HCT116 (cell line): ENCODE measurements around the gene TMEM242. TPM values are rescaled to one million over a fixed set of nuclear protein-coding genes. Genes with fewer than 3 reads are reported as not detected.

Experiments
- ATAC-seq: fragments of 200-7000 bp; cut with Tn5 transposase; 2 replicates; pipeline ENCODE4 v1.9.1; 2020; ENCODE audit warnings: mild to moderate bottlenecking, moderate library complexity
- BruUV-seq: library from RNA; stranded (reverse); fragments of 400-500 nt; replicated peaks from 2 replicates; lab custom pipeline; 2021; lab: Mats Ljungman, UMichigan
- CTCF ChIA-PET: fragments of 300-600 bp; sonication (Branson Sonifier 250); formaldehyde crosslinking; loops from one replicate; lab custom pipeline; 2021; ENCODE audit warnings: antibody characterized with exemption; lab: Charles Lee
- POLR2A ChIA-PET: fragments of 300-600, 350-600 bp; sonication (Branson Sonifier 250); formaldehyde crosslinking; loops from one replicate; lab custom pipeline; 2021; ENCODE audit warnings: antibody characterized with exemption; lab: Charles Lee
- RAD21 ChIA-PET, 2 experiments: fragments of 300-600 bp; sonication (Branson Sonifier 250); formaldehyde crosslinking; loops; one replicate each; lab custom pipeline; 2023; ENCODE audit warnings: low total read pairs in 2 of 2; ENCODE audit not compliant: uncharacterized antibody in 2 of 2, unreplicated experiment in 2 of 2, low non-redundant PET in 1 of 2; lab: Charles Lee
- DNase-seq: peaks from one replicate; pipeline ENCODE4 v3.0.0-alpha.2; 2010; ENCODE audit warnings: low read depth, low spot score
- H2AFZ ChIP-seq: fragments of 200-600 bp; shearing (Covaris generic), sonication (generic); 2 replicates; pipeline ENCODE4 v1.6.1; 2017; ENCODE audit warnings: low read depth, mixed run types, mixed read lengths, antibody characterized with exemption, low read length; ENCODE audit not compliant: poor library complexity, severe bottlenecking
- H3K27ac ChIP-seq: 2 replicates; pipeline ENCODE4 v1.5.1; 2012; ENCODE audit warnings: low read depth, low read length
- H3K27me3 ChIP-seq: fragments of 200-600 bp; sonication (generic); 2 replicates; pipeline ENCODE4 v1.6.1; 2016; ENCODE audit warnings: mixed run types, low read length, mixed read lengths; ENCODE audit not compliant: insufficient read depth
- H3K36me3 ChIP-seq, 2 experiments: fragments of 200-500 bp in 1 of 2; fragments of 200-600 bp in 1 of 2; sonication (Bioruptor generic) in 1 of 2; sonication (generic) in 1 of 2; 2 replicates each; pipeline versions ENCODE4 v1.5.1 to v1.6.1; 2014 to 2016; ENCODE audit warnings: low read length in 2 of 2, inconsistent platforms in 1 of 2, mixed read lengths in 1 of 2, mixed run types in 1 of 2; ENCODE audit not compliant: insufficient read depth in 2 of 2, control insufficient read depth in 1 of 2
- H3K4me1 ChIP-seq, 2 experiments: fragments of 200-600 bp in 1 of 2; sonication (generic) in 1 of 2; 2 replicates each; pipeline versions ENCODE4 v1.5.1 to v1.6.1; 2012 to 2017; ENCODE audit warnings: low read length in 2 of 2, inconsistent platforms in 1 of 2, mild to moderate bottlenecking in 1 of 2, mixed read lengths in 1 of 2, mixed run types in 1 of 2, moderate library complexity in 1 of 2; ENCODE audit not compliant: insufficient read depth in 2 of 2, control insufficient read depth in 1 of 2
- H3K4me2 ChIP-seq: fragments of 200-600 bp; sonication (generic); 2 replicates; pipeline ENCODE4 v1.6.1; 2017; ENCODE audit warnings: mixed run types, low read length, mixed read lengths
- H3K4me3 ChIP-seq, 2 experiments: fragments of 200-600 bp in 1 of 2; sonication (generic) in 1 of 2; replicated peaks in 1 of 2; 2 replicates each; pipeline ENCODE4 v1.5.1; 2011 to 2016; ENCODE audit warnings: low read length in 2 of 2, control low read depth in 1 of 2, low read depth in 1 of 2, mild to moderate bottlenecking in 1 of 2, mixed read lengths in 1 of 2, mixed run types in 1 of 2
- H3K79me2 ChIP-seq: fragments of 200-600 bp; sonication (generic); 2 replicates; pipeline ENCODE4 v1.6.1; 2017; ENCODE audit warnings: mild to moderate bottlenecking, mixed run types, low read length, moderate library complexity, mixed read lengths; ENCODE audit not compliant: insufficient read depth
- H3K9ac ChIP-seq: fragments of 200-600 bp; sonication (generic); 2 replicates; pipeline ENCODE4 v1.6.1; 2016; ENCODE audit warnings: low read length, mixed read lengths
- H3K9me2 ChIP-seq: fragments of 200-600 bp; sonication (generic), shearing (Covaris generic); 2 replicates; pipeline ENCODE4 v1.6.1; 2017; ENCODE audit warnings: mixed run types, mild to moderate bottlenecking, moderate library complexity; ENCODE audit not compliant: insufficient read depth
- H3K9me3 ChIP-seq, 2 experiments: fragments of 200-500 bp in 1 of 2; fragments of 200-600 bp in 1 of 2; sonication (Bioruptor generic) in 1 of 2; sonication (generic) in 1 of 2; 2 replicates each; pipeline ENCODE4 v1.6.1; 2014 to 2017; ENCODE audit warnings: low read length in 2 of 2, mixed read lengths in 2 of 2, inconsistent platforms in 1 of 2, low read depth in 1 of 2, mild to moderate bottlenecking in 1 of 2, mixed run types in 1 of 2, moderate library complexity in 1 of 2; ENCODE audit not compliant: control insufficient read depth in 1 of 2, insufficient read depth in 1 of 2
- H4K20me1 ChIP-seq: fragments of 200-600 bp; sonication (generic), shearing (Covaris generic); 2 replicates; pipeline ENCODE4 v1.6.1; 2017; ENCODE audit warnings: mixed run types, mild to moderate bottlenecking, moderate library complexity; ENCODE audit not compliant: insufficient read depth
- CEBPB ChIP-seq: IDR thresholded peaks from 2 replicates; pipeline ENCODE4 v1.6.1; 2012; ENCODE audit warnings: low read depth
- EZH2 ChIP-seq: fragments of 200-600 bp; sonication (generic); IDR thresholded peaks from 2 replicates; pipeline ENCODE4 v1.6.1; 2017; ENCODE audit warnings: antibody characterized with exemption, mixed run types
- EZH2phosphoT487 ChIP-seq: fragments of 200-600 bp; IDR thresholded peaks from 2 replicates; pipeline ENCODE4 v1.6.1; 2018; ENCODE audit warnings: antibody characterized with exemption, borderline replicate concordance
- FOSL1 ChIP-seq: IDR thresholded peaks from 2 replicates; pipeline ENCODE4 v1.6.1; 2012; ENCODE audit warnings: low read depth
- JUND ChIP-seq: IDR thresholded peaks from 2 replicates; pipeline ENCODE4 v1.6.1; 2012
- SIN3A ChIP-seq: IDR thresholded peaks from 2 replicates; pipeline ENCODE4 v1.6.1; 2012; ENCODE audit warnings: low read depth
- SRF ChIP-seq: IDR thresholded peaks from 2 replicates; pipeline ENCODE4 v1.6.1; 2012; ENCODE audit warnings: low read depth
- YY1 ChIP-seq: IDR thresholded peaks from 2 replicates; pipeline ENCODE4 v1.6.1; 2011; ENCODE audit warnings: low read length, low read depth, moderate library complexity, mild to moderate bottlenecking; ENCODE audit not compliant: insufficient replicate concordance; ENCODE audit errors: extremely low read depth
- ZBTB33 ChIP-seq: IDR thresholded peaks from 2 replicates; pipeline ENCODE4 v1.6.1; 2011; ENCODE audit warnings: mild to moderate bottlenecking, low read length, moderate library complexity; ENCODE audit not compliant: insufficient replicate concordance; ENCODE audit errors: extremely low read depth
- ZFX ChIP-seq: fragments of 450-650 bp; IDR thresholded peaks from 2 replicates; pipeline ENCODE4 v1.6.1; 2017
- ZNF274 ChIP-seq: fragments of 200-500 bp; sonication (Bioruptor generic); IDR thresholded peaks from 2 replicates; pipeline ENCODE4 v1.6.1; 2014; ENCODE audit warnings: mild to moderate bottlenecking, low read depth, low read length, inconsistent platforms
- intact Hi-C: fragments of 100-400 bp; cut with micrococcal nuclease; formaldehyde crosslinking; loops from 2 replicates; pipeline ENCODE4 v1.10.0; 2022
- total RNA-seq: library from RNA; stranded (reverse); gene quantifications from one replicate; pipeline ENCODE4 v1.2.1, GENCODE V29; 2021; ENCODE audit not compliant: unreplicated experiment

Gene TMEM242
- total RNA-seq, 1 experiment from 2014 or later: 11.6 TPM

GRCh38 chr6:157335829-157336228 lies 12.5 kb upstream of the TMEM242 start:
- intact Hi-C loops: loop anchor here (1.0 kb wide), 1 partner anchor 22 kb away; no protein-coding TSS in a partner anchor
- Histone ChIP-seq H3K9me2 (no peaks in the 10 kb centered on the region), H2AFZ (peak overlapping the region; percentile 72), H3K9ac (no peak overlapping the region), H3K4me2 (peak overlapping the region; percentile 1; the same call in 1 of the 2 replicates), H3K79me2 (no peaks in the 10 kb centered on the region), H3K27ac (no peak overlapping the region), H3K36me3 (no peaks in the 10 kb centered on the region), H4K20me1 (no peaks in the 10 kb centered on the region), H3K9me3 (no peaks in the 10 kb centered on the region), H3K4me1 (0 out of 4 replicates have a peak, but pooled peaks cover 0 to 5% of the 10 kb centered on the region in 2 experiments), H3K27me3 (no peaks in the 10 kb centered on the region), H3K4me3 (no peak overlapping the region)
- CTCF ChIA-PET: interaction anchor here (1.4 to 2.0 kb wide), 5 partner anchors 12 to 331 kb away, joined by 3 to 13 read pairs (median 5); partner anchors contain the start of gene TMEM242
- peak; percentile 32 for ATAC-seq
- no TSS peak for BruUV-seq
- POLR2A ChIA-PET: no interaction called here
- DNase-seq: no peak
- no peak for TF ChIP-seq JUND
- TF ChIP-seq CEBPB: no peak
- no peak for TF ChIP-seq YY1
- TF ChIP-seq FOSL1: no peak
- no peak for TF ChIP-seq ZFX
- TF ChIP-seq EZH2phosphoT487: no peak
- no peak for TF ChIP-seq ZBTB33
- RAD21 ChIA-PET: no interaction called here

DNA sequence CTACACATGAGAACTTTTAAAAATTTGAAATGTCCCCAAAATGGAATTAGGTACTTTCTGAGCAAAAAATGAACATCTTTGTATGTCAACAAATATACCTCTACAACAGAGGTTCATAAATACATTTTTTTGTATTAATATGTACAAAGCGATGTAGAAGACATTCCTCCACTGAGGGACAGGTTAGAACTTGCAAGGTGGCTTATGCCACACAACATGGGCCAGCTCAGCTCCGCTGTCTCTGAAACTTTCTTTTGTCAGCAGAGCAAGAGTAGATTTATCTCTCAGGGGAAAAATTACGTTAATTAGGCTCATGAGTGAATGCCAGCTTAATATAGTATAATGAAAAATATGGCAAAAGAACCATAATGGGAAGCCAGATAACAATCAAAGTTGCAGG lies 10.6 kb upstream of the TMEM242 start:
- intact Hi-C loops: no loop called here
- H3K27me3 ChIP-seq: no peaks in the 10 kb centered on the region
- H3K4me3 ChIP-seq: no peak overlapping the region
- H3K4me2 ChIP-seq: no peak overlapping the region
- ChIA-PET RAD21 (no interaction called here), CTCF (interaction anchor here (0.6 to 2.0 kb wide), 5 partner anchors 19 to 263 kb away, joined by 3 to 13 read pairs (median 4); no protein-coding TSS in a partner anchor), POLR2A (no interaction called here)
- BruUV-seq: no TSS peak
- no peak overlapping the region for H3K9ac ChIP-seq
- no peaks in the 10 kb centered on the region for H3K36me3 ChIP-seq
- H3K9me3 ChIP-seq: no peaks in the 10 kb centered on the region
- no peaks in the 10 kb centered on the region for H3K9me2 ChIP-seq
- H3K79me2 ChIP-seq: no peaks in the 10 kb centered on the region
- H2AFZ ChIP-seq: no peak overlapping the region
- no peak overlapping the region for H3K27ac ChIP-seq
- H3K4me1 ChIP-seq: 0 out of 4 replicates have a peak, but pooled peaks cover 0 to 5% of the 10 kb centered on the region in 2 experiments
- ATAC-seq (no peak), DNase-seq (no peak)
- no peaks in the 10 kb centered on the region for H4K20me1 ChIP-seq
- TF ChIP-seq JUND (no peak), EZH2 (no peak), ZNF274 (no peak), SIN3A (no peak), ZBTB33 (no peak), YY1 (no peak), SRF (no peak)
